OCI-LY7 (cell line): ENCODE results near the gene AFMID.

Source experiments
- EZH2phosphoT487 ChIP-seq: fragments of 200-600 bp; sonication (generic); IDR thresholded peaks from 2 replicates; pipeline ENCODE4 v1.6.1; 2018; ENCODE audit warnings: low read depth, borderline replicate concordance, mild to moderate bottlenecking, mixed run types, antibody characterized with exemption, low read length, moderate library complexity, mixed read lengths
- TF ChIP-seq, protein P1 (sequence below): fragments of 200-600 bp; sonication (generic); conservative IDR thresholded peaks from 2 replicates; pipeline ENCODE4 v1.5.1; 2014; ENCODE audit warnings: mild to moderate bottlenecking, antibody characterized with exemption, low read length, moderate library complexity, mixed read lengths

DNA sequence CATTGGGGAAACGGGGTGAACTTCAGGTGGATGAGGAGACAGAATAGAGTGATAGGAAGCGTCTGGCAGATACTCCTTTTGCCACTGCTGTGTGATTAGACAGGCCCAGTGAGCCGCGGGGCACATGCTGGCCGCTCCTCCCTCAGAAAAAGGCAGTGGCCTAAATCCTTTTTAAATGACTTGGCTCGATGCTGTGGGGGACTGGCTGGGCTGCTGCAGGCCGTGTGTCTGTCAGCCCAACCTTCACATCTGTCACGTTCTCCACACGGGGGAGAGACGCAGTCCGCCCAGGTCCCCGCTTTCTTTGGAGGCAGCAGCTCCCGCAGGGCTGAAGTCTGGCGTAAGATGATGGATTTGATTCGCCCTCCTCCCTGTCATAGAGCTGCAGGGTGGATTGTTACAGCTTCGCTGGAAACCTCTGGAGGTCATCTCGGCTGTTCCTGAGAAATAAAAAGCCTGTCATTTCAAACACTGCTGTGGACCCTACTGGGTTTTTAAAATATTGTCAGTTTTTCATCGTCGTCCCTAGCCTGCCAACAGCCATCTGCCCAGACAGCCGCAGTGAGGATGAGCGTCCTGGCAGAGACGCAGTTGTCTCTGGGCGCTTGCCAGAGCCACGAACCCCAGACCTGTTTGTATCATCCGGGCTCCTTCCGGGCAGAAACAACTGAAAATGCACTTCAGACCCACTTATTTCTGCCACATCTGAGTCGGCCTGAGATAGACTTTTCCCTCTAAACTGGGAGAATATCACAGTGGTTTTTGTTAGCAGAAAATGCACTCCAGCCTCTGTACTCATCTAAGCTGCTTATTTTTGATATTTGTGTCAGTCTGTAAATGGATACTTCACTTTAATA, 37.3 kb downstream of the AFMID start:
- TF ChIP-seq, protein P1, sequence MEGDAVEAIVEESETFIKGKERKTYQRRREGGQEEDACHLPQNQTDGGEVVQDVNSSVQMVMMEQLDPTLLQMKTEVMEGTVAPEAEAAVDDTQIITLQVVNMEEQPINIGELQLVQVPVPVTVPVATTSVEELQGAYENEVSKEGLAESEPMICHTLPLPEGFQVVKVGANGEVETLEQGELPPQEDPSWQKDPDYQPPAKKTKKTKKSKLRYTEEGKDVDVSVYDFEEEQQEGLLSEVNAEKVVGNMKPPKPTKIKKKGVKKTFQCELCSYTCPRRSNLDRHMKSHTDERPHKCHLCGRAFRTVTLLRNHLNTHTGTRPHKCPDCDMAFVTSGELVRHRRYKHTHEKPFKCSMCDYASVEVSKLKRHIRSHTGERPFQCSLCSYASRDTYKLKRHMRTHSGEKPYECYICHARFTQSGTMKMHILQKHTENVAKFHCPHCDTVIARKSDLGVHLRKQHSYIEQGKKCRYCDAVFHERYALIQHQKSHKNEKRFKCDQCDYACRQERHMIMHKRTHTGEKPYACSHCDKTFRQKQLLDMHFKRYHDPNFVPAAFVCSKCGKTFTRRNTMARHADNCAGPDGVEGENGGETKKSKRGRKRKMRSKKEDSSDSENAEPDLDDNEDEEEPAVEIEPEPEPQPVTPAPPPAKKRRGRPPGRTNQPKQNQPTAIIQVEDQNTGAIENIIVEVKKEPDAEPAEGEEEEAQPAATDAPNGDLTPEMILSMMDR, result no peak
- no peak for TF ChIP-seq EZH2phosphoT487
